ENCODE data around the gene PGM5.

DNA sequence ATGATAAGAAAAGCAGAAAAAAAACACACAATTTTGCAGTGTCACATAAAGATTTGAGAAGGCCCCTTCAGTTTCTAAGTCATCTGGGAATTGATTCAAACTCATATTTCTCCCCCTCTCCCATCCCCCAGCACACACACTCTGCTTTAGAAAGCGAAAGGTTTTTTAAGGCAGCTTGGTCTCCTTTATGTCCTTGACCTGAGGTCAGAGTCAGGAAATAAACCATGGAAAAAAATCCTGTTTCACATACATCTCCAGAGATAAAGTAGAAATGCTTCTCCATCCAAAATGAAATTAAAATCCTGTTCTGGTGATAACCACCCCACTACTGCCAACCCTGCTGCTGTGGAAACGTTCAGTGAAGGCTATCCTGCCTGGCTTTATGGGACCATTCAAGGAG is 131.7 kb downstream of the PGM5 start:
- TF ChIP-seq, protein P1, sequence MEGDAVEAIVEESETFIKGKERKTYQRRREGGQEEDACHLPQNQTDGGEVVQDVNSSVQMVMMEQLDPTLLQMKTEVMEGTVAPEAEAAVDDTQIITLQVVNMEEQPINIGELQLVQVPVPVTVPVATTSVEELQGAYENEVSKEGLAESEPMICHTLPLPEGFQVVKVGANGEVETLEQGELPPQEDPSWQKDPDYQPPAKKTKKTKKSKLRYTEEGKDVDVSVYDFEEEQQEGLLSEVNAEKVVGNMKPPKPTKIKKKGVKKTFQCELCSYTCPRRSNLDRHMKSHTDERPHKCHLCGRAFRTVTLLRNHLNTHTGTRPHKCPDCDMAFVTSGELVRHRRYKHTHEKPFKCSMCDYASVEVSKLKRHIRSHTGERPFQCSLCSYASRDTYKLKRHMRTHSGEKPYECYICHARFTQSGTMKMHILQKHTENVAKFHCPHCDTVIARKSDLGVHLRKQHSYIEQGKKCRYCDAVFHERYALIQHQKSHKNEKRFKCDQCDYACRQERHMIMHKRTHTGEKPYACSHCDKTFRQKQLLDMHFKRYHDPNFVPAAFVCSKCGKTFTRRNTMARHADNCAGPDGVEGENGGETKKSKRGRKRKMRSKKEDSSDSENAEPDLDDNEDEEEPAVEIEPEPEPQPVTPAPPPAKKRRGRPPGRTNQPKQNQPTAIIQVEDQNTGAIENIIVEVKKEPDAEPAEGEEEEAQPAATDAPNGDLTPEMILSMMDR (conservative IDR thresholded peaks at IDR 0.05; ENCODE audit: low read length), result no peak
- TF ChIP-seq EZH2phosphoT487 (IDR thresholded peaks at IDR 0.05; ENCODE audit: borderline replicate concordance), result no peak
